ENCODE measurements around the gene PPP1R13B.

The PPP1R13B gene

DNA sequence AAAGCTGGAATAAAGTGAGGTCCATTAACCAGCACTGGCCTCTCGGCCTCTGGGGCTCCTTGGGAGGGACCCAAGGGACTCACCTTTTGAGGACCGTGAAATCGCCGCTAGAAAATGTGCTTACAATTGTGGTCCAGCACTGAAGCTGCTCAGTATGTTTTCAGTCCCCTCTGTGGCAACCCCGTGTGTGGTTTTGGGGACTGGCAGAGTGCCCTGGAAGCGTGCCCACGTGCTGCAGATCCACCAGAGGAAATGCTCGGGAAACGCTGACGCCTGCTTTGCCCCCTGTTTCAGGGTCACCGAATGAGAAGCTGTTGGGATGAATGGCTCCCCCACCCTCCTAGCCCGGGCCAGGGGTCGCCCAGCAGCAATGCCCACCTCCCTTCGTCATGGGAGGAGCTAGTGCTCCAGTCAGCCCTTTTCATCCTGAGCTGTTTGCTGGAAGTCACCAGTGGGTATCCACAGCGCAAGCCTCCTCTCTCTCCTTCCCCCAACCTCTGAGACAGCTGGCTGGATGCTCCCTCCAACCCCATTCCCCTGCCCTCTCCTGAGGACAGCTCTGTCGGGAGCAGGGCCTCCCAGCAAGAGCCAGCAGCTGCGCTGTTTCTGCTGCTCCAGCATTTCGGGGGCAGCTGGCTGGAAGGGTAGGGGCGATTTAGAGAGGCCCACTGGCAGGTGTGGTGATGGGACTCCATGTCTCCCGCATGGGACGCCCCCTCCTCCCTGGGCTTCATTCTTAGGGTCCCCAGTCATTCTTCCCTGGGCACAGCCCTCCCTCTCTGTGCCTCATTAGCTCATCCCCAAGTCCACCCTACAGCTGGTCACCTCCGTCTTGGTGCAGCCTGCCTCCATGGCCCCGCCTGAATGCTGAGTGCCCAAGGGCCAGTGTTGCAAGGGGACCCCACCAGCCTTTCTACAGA, 33.2 kb upstream of the PPP1R13B start:
- in situ Hi-C loops (cut with HindIII; ENCODE audit: low sequenced_read_pairs) = no loop called here
- TF ChIP-seq, protein P1, sequence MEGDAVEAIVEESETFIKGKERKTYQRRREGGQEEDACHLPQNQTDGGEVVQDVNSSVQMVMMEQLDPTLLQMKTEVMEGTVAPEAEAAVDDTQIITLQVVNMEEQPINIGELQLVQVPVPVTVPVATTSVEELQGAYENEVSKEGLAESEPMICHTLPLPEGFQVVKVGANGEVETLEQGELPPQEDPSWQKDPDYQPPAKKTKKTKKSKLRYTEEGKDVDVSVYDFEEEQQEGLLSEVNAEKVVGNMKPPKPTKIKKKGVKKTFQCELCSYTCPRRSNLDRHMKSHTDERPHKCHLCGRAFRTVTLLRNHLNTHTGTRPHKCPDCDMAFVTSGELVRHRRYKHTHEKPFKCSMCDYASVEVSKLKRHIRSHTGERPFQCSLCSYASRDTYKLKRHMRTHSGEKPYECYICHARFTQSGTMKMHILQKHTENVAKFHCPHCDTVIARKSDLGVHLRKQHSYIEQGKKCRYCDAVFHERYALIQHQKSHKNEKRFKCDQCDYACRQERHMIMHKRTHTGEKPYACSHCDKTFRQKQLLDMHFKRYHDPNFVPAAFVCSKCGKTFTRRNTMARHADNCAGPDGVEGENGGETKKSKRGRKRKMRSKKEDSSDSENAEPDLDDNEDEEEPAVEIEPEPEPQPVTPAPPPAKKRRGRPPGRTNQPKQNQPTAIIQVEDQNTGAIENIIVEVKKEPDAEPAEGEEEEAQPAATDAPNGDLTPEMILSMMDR (IDR thresholded peaks at IDR 0.05; ENCODE audit: low read depth, low read length, missing control alignments) = no peak

DNA sequence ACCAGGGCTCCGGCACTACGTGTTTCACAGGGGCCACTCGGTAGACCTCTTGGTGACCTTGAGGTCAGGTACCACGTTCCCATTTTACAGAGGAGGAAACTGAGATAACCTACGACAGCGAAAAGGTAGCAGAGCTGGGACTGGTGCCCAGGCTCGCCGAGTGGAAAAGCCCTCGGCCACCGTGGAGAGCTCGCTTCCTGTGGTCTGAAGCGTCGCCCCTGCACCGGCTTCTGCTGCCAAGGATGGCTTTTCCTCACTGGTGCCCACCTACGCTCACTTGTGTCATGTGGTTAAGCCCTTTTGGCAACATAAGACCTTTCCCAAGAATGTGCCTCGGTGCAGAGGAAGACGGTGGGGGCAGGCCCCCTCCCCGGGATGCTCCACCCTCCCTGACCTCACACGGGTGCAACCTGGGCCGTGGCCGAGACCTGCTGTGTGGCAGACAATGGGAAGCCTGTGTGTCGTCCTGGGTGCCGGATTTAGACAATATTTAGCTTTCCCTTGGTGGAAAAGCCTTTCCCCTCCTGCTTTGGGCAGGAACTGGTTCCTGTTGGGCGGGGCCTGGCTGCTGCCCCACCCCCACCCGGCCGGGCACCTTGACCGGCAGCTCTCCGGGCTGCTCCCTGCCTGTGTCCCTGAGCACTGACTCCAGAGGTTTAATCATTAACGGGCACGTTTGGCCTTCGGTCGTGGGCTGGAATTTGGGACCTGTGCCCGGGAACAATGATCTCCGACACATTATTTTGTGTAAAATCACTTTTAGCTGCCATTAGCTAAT, 32.4 kb upstream of the PPP1R13B start:
- H3K4me3 ChIP-seq (ENCODE audit: low read depth, low read length) = peak overlapping the region; percentile 19
- in situ Hi-C loops (cut with HindIII; ENCODE audit: low sequenced_read_pairs) = no loop called here
- DNase-seq (ENCODE audit: low read depth) = no peak
- TF ChIP-seq, protein P1 (IDR thresholded peaks at IDR 0.05; ENCODE audit: low read depth, low read length, missing control alignments) = no peak

More for the DNA sequence above, 33.2 kb upstream of the PPP1R13B start:
- peak overlapping the region; percentile 19 for H3K4me3 ChIP-seq (ENCODE audit: low read depth, low read length)
- DNase-seq (ENCODE audit: low read depth) = peak; percentile 54

DNA sequence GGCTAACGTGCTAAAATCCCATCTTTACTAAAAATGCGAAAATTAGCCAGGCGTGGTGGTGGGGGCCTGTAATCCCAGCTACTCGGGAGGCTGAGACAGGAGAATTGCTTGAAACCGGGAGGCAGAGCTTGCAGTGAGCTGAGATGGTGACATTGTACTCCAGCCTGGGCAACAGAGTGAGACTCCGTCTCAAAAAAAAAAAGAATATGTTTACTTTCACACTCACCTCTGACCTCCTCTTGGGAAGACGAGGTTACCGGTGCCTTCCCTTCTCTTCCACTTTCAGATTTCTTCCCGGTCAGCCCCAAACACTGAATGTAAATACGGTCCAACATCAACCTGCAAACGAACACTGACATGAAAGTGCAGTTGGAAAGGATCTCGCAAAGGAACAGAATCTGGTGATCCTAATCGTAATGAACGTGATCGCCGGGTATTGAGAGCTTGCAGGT, 31.8 kb upstream of the PPP1R13B start:
- TF ChIP-seq, protein P1 (IDR thresholded peaks at IDR 0.05; ENCODE audit: low read depth, low read length, missing control alignments) = no peak
- in situ Hi-C loops (cut with HindIII; ENCODE audit: low sequenced_read_pairs) = no loop called here
- no peak for DNase-seq (ENCODE audit: low read depth)
- H3K4me3 ChIP-seq (ENCODE audit: low read depth, low read length) = no peak overlapping the region

DNA sequence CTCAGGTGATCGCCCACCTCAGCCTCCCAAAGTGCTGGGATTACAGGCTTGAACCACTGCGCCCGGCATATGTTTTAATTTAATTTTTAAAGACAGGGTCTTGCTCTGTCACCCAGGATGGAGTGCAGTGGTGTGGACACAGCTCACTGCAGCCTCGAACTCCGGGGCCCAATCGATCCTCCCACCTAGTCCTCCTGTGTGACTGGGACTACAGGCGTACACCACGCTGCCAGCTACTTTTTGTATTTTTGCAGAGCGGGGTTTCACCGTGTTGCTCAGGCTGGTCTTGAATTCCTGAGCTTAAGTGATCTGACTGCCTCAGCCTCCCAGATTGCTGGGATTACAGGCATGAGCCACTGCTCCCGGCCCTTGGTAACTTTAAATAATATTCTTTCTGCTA, 30.8 kb upstream of the PPP1R13B start:
- TF ChIP-seq, protein P1 (IDR thresholded peaks at IDR 0.05; ENCODE audit: low read depth, low read length, missing control alignments) = no peak
- no peak for DNase-seq (ENCODE audit: low read depth)
- in situ Hi-C loops (cut with HindIII; ENCODE audit: low sequenced_read_pairs) = no loop called here
- no peak overlapping the region for H3K4me3 ChIP-seq (ENCODE audit: low read depth, low read length)

DNA sequence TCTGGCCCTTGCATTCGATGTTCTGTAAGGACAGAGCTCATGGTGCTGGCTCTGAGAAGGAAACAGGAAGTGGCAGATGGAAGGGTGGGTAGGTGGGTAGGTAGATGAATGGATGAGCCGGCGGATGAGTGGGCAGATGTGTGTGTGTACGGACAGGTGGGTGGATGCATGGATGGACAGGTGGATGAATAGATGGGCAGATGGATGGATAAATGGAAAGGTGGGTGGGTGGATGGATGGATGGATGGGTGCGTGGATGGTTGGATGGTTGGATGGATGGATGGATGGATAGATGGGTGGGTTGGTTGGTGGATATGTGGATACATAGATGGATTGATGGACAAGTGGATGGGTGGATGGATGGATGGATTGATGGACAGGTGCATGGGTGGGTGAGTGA, 27.6 kb upstream of the PPP1R13B start:
- TF ChIP-seq, protein P1 (IDR thresholded peaks at IDR 0.05; ENCODE audit: low read depth, low read length, missing control alignments) = no peak
- in situ Hi-C loops (cut with HindIII; ENCODE audit: low sequenced_read_pairs) = no loop called here

DNA sequence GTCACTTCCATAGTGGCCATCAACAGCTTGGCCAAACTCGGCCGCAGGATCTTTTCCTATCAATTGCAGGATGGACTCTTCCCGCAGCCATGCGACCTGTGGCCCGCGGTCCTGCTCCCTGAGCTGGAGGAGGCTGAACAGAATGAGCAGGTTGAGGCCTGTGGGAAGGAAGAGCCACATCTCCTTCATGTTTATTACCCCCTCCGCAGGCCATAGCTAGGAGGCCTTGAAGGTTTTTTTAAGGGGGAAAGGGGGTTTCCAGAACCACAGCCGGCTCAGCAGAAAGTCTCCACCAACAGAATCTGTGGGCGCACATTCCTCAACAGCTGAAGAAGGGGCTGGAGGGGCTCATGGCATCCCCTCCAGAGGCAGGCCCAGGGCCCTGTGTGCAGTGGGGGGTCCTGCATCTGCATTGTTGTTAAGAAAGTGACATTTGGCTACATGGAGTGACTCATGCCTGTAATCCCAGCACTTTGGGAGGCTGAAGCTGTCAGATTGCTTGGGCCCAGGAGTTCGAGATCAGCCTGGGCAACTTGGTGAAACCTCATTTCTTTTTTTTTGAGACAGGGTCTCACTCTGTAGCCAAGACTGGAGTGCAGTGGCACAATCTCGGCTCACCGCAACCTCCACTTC, 25.2 kb upstream of the PPP1R13B start:
- TF ChIP-seq, protein P1 (IDR thresholded peaks at IDR 0.05; ENCODE audit: low read depth, low read length, missing control alignments) = no peak
- H3K4me3 ChIP-seq (ENCODE audit: low read depth, low read length) = no peak overlapping the region
- DNase-seq (ENCODE audit: low read depth) = no peak
- in situ Hi-C loops (cut with HindIII; ENCODE audit: low sequenced_read_pairs) = no loop called here

More for the DNA sequence above, 27.6 kb upstream of the PPP1R13B start:
- no peak for DNase-seq (ENCODE audit: low read depth)
- H3K4me3 ChIP-seq (ENCODE audit: low read depth, low read length) = no peak overlapping the region
